Activated CD4-positive, CD25-positive, alpha-beta regulatory T cell treated with anti-CD3 and anti-CD28 coated beads, Interleukin-2, amount 50 U/mL, for 24 hours (primary cell): ENCODE data around the gene ZSWIM7.

Source experiments
- ATAC-seq, 2 donors: fragments of 150-1000 bp; cut with Tn5 transposase; one replicate each; pipeline ENCODE4 v1.10.0; 2021; ENCODE audit warnings: mild to moderate bottlenecking in 1 of 2, moderate library complexity in 1 of 2

The ZSWIM7 gene

GRCh38 chr17:15928286-15928785 is 71.2 kb downstream of the ZSWIM7 start:
- ATAC-seq, result no peak
